Progenitor cell of endocrine pancreas (in vitro differentiated cells): Measurements from ENCODE around the gene MARF1. TPM values are rescaled to one million over a fixed set of nuclear protein-coding genes. Genes with fewer than 3 reads are reported as not detected.
"Not testable (repeated sequence)": the region's sequence is repeated elsewhere in the genome, so short reads cannot be mapped to it uniquely, and the experiment has no call there.

Source experiments
- DNase-seq: peaks from one replicate; pipeline ENCODE4 v3.0.0; 2021; ENCODE audit warnings: low spot score; ENCODE audit not compliant: unreplicated experiment
- H3K27ac Mint-ChIP-seq: 2 replicates; pipeline ENCODE4 v1.8.0; 2021; ENCODE audit warnings: mild to moderate bottlenecking, moderate library complexity, mixed read lengths
- H3K27me3 Mint-ChIP-seq: 2 replicates; pipeline ENCODE4 v1.8.0; 2021; ENCODE audit warnings: mixed read lengths
- H3K36me3 Mint-ChIP-seq: 2 replicates; pipeline ENCODE4 v1.8.0; 2022; ENCODE audit warnings: mixed read lengths; ENCODE audit not compliant: insufficient read depth
- H3K4me1 Mint-ChIP-seq: 2 replicates; pipeline ENCODE4 v1.8.0; 2021; ENCODE audit warnings: low read depth, mixed read lengths
- H3K4me3 Mint-ChIP-seq: 2 replicates; pipeline ENCODE4 v1.8.0; 2021; ENCODE audit warnings: low read depth, mild to moderate bottlenecking, moderate library complexity, mixed read lengths
- H3K9me3 Mint-ChIP-seq: 2 replicates; pipeline ENCODE4 v1.8.0; 2021; ENCODE audit warnings: low read depth, mixed read lengths
- total RNA-seq: library from RNA; stranded (reverse); gene quantifications from 2 replicates; pipeline ENCODE4 v1.2.1, GENCODE V29; 2021
- TF ChIP-seq, protein P1 (sequence below): fragments of 200-600 bp; sonication (generic); IDR thresholded peaks from one replicate; pipeline ENCODE4 v1.5.0; 2021; ENCODE audit warnings: antibody characterized with exemption, mild to moderate bottlenecking; ENCODE audit not compliant: unreplicated experiment

MARF1 gene
- total RNA-seq, 1 donor from 2014 or later, result 71.9 TPM

DNA sequence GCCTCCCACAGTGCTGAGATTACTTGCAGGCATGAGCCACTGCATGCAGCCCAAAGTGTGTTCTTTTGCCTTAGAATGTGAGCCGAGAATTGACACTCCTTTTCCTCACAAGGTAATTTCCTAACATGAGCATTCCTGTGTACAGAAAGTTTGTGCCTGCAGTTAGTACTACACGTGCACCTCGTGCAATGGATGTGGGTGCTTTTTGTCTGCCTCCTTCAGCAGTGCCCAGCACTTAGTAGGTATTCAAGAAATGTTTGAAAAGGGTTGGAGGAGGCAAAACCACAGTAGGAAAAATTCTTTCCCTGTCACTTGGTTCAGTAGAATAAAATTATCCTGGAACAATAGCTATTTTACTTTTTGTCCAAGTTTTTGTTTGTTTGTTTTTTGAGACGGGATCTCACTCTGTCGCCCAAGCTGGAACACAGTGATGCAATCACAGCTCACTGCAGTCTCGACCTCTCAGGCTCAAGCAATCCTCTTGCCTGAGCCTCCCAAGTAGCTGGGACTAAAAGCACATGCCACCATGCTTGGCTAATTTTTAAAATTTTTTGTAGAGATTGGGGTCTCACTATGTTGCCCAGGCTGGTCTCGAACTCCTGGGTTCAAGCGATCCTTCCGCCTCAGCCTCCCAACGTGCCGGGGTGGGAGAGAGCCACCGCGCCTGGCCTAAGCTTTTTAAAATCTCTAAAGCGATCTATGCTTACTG is 9.5 kb upstream of the MARF1 start:
- no peaks in the 10 kb centered on the region for H3K9me3 Mint-ChIP-seq
- peaks cover 6% of the 10 kb centered on the region for H3K4me1 Mint-ChIP-seq
- TF ChIP-seq, protein P1, sequence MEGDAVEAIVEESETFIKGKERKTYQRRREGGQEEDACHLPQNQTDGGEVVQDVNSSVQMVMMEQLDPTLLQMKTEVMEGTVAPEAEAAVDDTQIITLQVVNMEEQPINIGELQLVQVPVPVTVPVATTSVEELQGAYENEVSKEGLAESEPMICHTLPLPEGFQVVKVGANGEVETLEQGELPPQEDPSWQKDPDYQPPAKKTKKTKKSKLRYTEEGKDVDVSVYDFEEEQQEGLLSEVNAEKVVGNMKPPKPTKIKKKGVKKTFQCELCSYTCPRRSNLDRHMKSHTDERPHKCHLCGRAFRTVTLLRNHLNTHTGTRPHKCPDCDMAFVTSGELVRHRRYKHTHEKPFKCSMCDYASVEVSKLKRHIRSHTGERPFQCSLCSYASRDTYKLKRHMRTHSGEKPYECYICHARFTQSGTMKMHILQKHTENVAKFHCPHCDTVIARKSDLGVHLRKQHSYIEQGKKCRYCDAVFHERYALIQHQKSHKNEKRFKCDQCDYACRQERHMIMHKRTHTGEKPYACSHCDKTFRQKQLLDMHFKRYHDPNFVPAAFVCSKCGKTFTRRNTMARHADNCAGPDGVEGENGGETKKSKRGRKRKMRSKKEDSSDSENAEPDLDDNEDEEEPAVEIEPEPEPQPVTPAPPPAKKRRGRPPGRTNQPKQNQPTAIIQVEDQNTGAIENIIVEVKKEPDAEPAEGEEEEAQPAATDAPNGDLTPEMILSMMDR, result no peak
- no peaks in the 10 kb centered on the region for H3K36me3 Mint-ChIP-seq
- no peak for DNase-seq
- H3K27me3 Mint-ChIP-seq, result no peaks in the 10 kb centered on the region
- no peak overlapping the region for H3K4me3 Mint-ChIP-seq
- no peak overlapping the region for H3K27ac Mint-ChIP-seq

DNA sequence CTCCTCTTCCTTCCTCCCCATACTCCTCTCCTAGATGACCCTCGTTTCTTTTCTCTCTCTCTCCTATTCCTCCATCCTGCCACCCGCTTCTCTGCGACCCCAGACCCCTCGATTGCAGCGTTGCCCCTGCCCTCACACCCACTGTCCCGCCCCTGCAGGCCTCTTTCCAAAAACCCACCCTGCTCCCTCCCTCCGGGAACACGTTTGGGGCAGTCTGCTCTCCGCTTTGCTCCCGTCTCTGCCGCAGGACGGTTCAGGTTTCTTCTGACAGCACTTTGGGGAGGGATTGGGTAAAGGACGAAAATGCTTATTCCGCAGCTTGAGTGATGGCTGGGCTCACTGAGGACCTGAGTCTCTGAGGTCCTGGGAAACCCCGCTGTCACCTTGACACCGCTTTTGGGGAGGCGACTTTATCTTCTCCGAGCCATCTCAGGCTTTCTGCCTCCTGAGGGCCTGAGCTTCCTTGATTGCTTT is 7.8 kb upstream of the MARF1 start:
- H3K4me3 Mint-ChIP-seq, result peak overlapping the region; percentile 97
- peak overlapping the region; percentile 92 for H3K27ac Mint-ChIP-seq
- no peaks in the 10 kb centered on the region for H3K36me3 Mint-ChIP-seq
- no peak for DNase-seq
- no peaks in the 10 kb centered on the region for H3K9me3 Mint-ChIP-seq
- TF ChIP-seq, protein P1, result no peak
- peaks cover 6% of the 10 kb centered on the region for H3K4me1 Mint-ChIP-seq
- H3K27me3 Mint-ChIP-seq, result no peaks in the 10 kb centered on the region

DNA sequence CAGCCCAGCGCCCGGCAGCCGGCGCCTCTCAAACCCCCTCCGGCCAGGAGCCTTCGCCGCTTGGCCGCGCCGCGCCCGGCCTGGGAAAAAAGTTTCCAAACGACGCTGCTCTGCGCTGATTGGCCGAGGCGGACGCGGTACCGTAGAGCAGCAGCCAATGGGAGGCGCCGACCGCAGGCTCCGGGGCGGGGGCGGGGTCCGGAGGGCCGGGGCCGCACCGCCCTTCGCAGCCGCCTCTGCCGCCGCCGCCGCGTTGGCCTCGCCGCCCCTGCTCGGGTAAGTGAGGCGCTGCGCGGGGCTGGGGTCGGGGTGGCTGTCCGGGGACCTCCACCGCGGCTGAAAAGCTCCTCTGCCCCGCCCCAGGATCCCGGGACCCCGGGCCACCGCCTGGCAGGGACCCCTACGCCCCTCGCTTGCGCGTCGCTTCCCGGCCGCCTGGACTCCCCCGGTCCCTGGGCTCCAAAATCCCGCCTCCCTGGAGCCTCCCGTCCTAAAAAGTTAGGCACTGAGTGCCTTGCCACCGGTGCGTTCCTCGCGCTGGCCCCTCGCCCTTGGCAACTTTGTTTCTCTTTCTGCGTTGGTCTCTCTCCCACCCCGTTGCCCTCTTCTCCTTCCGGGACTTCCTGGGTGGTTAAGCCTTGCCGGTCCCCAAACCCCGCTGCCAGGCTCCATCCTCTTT is 7.2 kb upstream of the MARF1 start, which contains the start of gene NDE1:
NDE1 (plus strand) TSS at position 227 of the 679 bp plus-strand sequence. CDS start 14,534 bp downstream, outside the sequence.
- peak; percentile 81 for DNase-seq
- H3K4me3 Mint-ChIP-seq, result peak within 1 kb of the TSS; percentile 97
- TF ChIP-seq, protein P1, result no peak

DNA sequence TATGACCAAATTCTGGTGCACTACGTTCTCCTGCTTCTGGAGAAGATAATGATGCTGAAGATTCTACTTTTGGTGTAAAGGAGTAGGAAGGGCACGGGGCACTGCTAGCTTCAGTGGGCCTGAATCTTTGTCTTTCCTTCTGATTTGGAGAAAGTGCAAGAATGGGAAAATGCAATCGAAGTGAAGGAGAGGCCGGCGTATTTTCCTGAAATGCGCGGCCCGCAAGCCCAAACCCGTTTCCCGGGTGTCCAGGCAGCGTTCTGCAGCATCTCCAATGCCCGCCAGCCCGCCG is 6.7 kb upstream of the MARF1 start:
- Mint-ChIP-seq H3K9me3 (no peaks in the 10 kb centered on the region), H3K27me3 (no peaks in the 10 kb centered on the region), H3K4me3 (peak overlapping the region; percentile 66), H3K36me3 (no peaks in the 10 kb centered on the region), H3K27ac (no peak overlapping the region), H3K4me1 (peaks cover 6% of the 10 kb centered on the region)
- no peak for DNase-seq
- TF ChIP-seq, protein P1, result no peak

More for the DNA sequence above, 7.2 kb upstream of the MARF1 start, which contains the start of gene NDE1:
- H3K36me3 Mint-ChIP-seq, result no peaks in the 10 kb centered on the region
- H3K9me3 Mint-ChIP-seq, result no peaks in the 10 kb centered on the region
- H3K27me3 Mint-ChIP-seq, result no peaks in the 10 kb centered on the region
- peak within 1 kb of the TSS; percentile 92 for H3K27ac Mint-ChIP-seq
- peaks cover 6% of the 10 kb centered on the region for H3K4me1 Mint-ChIP-seq

DNA sequence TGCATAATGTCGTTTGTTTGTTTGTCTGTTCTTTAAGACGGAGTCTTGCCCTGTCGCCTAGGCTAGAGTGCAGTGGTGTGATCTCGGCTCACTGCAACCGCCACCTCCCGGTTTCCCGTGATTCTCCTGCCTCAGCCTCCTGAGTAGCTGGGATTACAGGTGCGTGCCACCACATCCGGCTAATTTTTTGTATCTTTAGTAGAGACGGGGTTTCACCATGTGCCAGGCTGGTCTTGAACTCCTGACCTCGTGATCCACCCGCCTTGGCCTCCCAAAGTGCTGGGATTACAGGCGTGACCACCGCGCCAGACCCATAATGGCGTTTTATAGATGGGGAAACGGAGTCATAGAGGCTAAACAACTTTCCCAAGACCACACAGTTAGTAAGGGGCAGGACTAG is 6.4 kb upstream of the MARF1 start:
- H3K27me3 Mint-ChIP-seq, H3K4me1 Mint-ChIP-seq, H3K36me3 Mint-ChIP-seq, H3K27ac Mint-ChIP-seq, H3K9me3 Mint-ChIP-seq, DNase-seq: not testable (repeated sequence)
- peak overlapping the region; percentile 66 for H3K4me3 Mint-ChIP-seq
